Endothelial cell of umbilical vein (primary cell): ENCODE data around the gene PTN. TPM values are rescaled to one million over a fixed set of nuclear protein-coding genes. Genes with fewer than 3 reads are reported as not detected.
"Not testable (repeated sequence)": the region's sequence is repeated elsewhere in the genome, so short reads cannot be mapped to it uniquely, and the experiment has no call there.

ENCODE experiments used
- BruUV-seq: library from RNA; stranded (reverse); fragments of 400-500 nt; replicated peaks from 2 replicates; lab custom pipeline; 2021; lab: Mats Ljungman, UMichigan
- CTCF ChIA-PET: fragments of 300-600, 350-600 bp; sonication (Branson Sonifier 250); formaldehyde crosslinking; loops from one replicate; lab custom pipeline; 2021; ENCODE audit warnings: antibody characterized with exemption, inconsistent platforms; lab: Charles Lee
- POLR2A ChIA-PET: fragments of 300-600, 350-600 bp; sonication (Branson Sonifier 250); formaldehyde crosslinking; loops from one replicate; lab custom pipeline; 2021; ENCODE audit warnings: antibody characterized with exemption, inconsistent platforms; lab: Charles Lee
- DNase-seq: peaks from one replicate; pipeline ENCODE4 v3.0.0-alpha.2; 2011; ENCODE audit warnings: low read depth, low spot score
- FAIRE-seq: peaks from 2 replicates; lab custom pipeline; 2011; peaks lifted over from hg19 to GRCh38; lab: Jason Lieb, UNC
- H2AFZ ChIP-seq: 2 replicates; pipeline ENCODE4 v1.6.0; 2012; ENCODE audit warnings: low read depth, low read length, control low read depth, inconsistent platforms
- H3K27ac ChIP-seq: 2 replicates; pipeline ENCODE4 v1.5.1; 2011; ENCODE audit warnings: low read depth, mild to moderate bottlenecking, control low read depth, low read length, moderate library complexity; ENCODE audit not compliant: insufficient read depth
- H3K27me3 ChIP-seq, 2 experiments: 2 replicates each; pipeline versions ENCODE4 v1.6.0 to v1.6.1; 2011; ENCODE audit warnings: low read length in 2 of 2, mixed read lengths in 1 of 2; ENCODE audit not compliant: control insufficient read depth in 2 of 2, insufficient read depth in 2 of 2
- H3K36me3 ChIP-seq, 2 experiments: 2 replicates in 1 of 2; 3 replicates in 1 of 2; pipeline ENCODE4 v1.5.1; 2011; ENCODE audit warnings: low read length in 2 of 2, mild to moderate bottlenecking in 1 of 2, moderate library complexity in 1 of 2; ENCODE audit not compliant: control insufficient read depth in 2 of 2, insufficient read depth in 2 of 2; ENCODE audit errors: extremely low read depth in 1 of 2
- H3K4me1 ChIP-seq: 3 replicates; pipeline ENCODE4 v1.5.1; 2011; ENCODE audit warnings: mild to moderate bottlenecking, low read length; ENCODE audit not compliant: control insufficient read depth, insufficient read depth; ENCODE audit errors: extremely low read depth
- H3K4me2 ChIP-seq: 2 replicates; pipeline ENCODE4 v1.6.1; 2011; ENCODE audit warnings: low read length, control low read depth, mixed read lengths; ENCODE audit not compliant: insufficient read depth
- H3K4me3 ChIP-seq, 3 experiments: fragments of 200-600 bp in 1 of 3; sonication (generic), shearing (Covaris generic) in 1 of 3; replicated peaks in 1 of 3; 2 replicates each; pipeline ENCODE4 v1.5.1; 2011 to 2016; ENCODE audit warnings: control low read depth in 3 of 3, low read length in 3 of 3, mild to moderate bottlenecking in 2 of 3, inconsistent platforms in 1 of 3, low read depth in 1 of 3, moderate library complexity in 1 of 3; ENCODE audit not compliant: insufficient read depth in 1 of 3
- H3K79me2 ChIP-seq: 2 replicates; pipeline ENCODE4 v1.6.0; 2012; ENCODE audit warnings: low read length, inconsistent platforms; ENCODE audit not compliant: control insufficient read depth, insufficient read depth
- H3K9ac ChIP-seq: replicated peaks from 2 replicates; pipeline ENCODE3; 2011; ENCODE audit warnings: low read length, control low read depth; ENCODE audit not compliant: insufficient read depth; ENCODE audit errors: extremely low read depth
- H3K9me1 ChIP-seq: replicated peaks from 3 replicates; pipeline ENCODE4 v1.6.0; 2011; ENCODE audit warnings: mild to moderate bottlenecking, low read length; ENCODE audit not compliant: control insufficient read depth, insufficient read depth; ENCODE audit errors: extremely low read depth
- H3K9me3 ChIP-seq: replicated peaks from 2 replicates; pipeline ENCODE4 v1.5.1; 2012; ENCODE audit warnings: low read length, inconsistent platforms; ENCODE audit not compliant: control insufficient read depth, insufficient read depth
- H4K20me1 ChIP-seq: replicated peaks from 2 replicates; pipeline ENCODE3; 2011; ENCODE audit warnings: mild to moderate bottlenecking, low read length; ENCODE audit not compliant: control insufficient read depth, insufficient read depth; ENCODE audit errors: extremely low read depth
- EZH2 ChIP-seq: IDR thresholded peaks from 2 replicates; pipeline ENCODE4 v1.6.1; 2012; ENCODE audit warnings: borderline replicate concordance, low read depth, mild to moderate bottlenecking, moderate library complexity, low read length, inconsistent platforms; ENCODE audit not compliant: severe bottlenecking
- FOS ChIP-seq: IDR thresholded peaks from 2 replicates; pipeline ENCODE4 v1.6.1; 2011; ENCODE audit warnings: mild to moderate bottlenecking, low read length, moderate library complexity, borderline replicate concordance; ENCODE audit not compliant: insufficient read depth
- GATA2 ChIP-seq: IDR thresholded peaks from 2 replicates; pipeline ENCODE4 v1.7.0; 2011; ENCODE audit warnings: low read depth, mild to moderate bottlenecking, moderate library complexity, mixed read lengths, low read length; ENCODE audit not compliant: insufficient read length, insufficient read depth
- JUN ChIP-seq: IDR thresholded peaks from 2 replicates; pipeline ENCODE4 v1.6.1; 2011; ENCODE audit warnings: borderline replicate concordance, low read depth; ENCODE audit not compliant: insufficient read length, insufficient read depth
- MYC ChIP-seq: IDR thresholded peaks from one replicate; pipeline ENCODE4 v1.6.1; 2011; ENCODE audit warnings: mild to moderate bottlenecking, low read depth, low read length
- POLR2A ChIP-seq: IDR thresholded peaks from 2 replicates; pipeline ENCODE4 v1.6.1; 2012; ENCODE audit warnings: low read depth, mild to moderate bottlenecking, control low read depth, low read length
- POLR2AphosphoS5 ChIP-seq: IDR thresholded peaks from 2 replicates; pipeline ENCODE4 v1.6.1; 2012; ENCODE audit warnings: low read depth, mild to moderate bottlenecking, control low read depth, low read length, moderate library complexity; ENCODE audit not compliant: insufficient read depth
- dilution Hi-C: fragments of 300-500 bp; cut with MboI; formaldehyde crosslinking; loops from one replicate; pipeline ENCODE4 v1.15.0; 2019; ENCODE audit warnings: low sequenced_read_pairs; ENCODE audit not compliant: extremely low pct_ligation_motif_present
- intact Hi-C: fragments of 100-400 bp; cut with micrococcal nuclease; formaldehyde crosslinking; loops from one replicate; pipeline ENCODE4 v1.10.0; 2022
- polyA plus RNA-seq, 4 experiments: library from polyadenylated mRNA; depleted of rRNA in 3 of 4; stranded (reverse) in 3 of 4; unstranded in 1 of 4; fragments of >200 nt; gene quantifications; 2 replicates each; pipeline versions ENCODE4 v1.2.1 to v1.2.3, GENCODE V29; 2011 to 2012; ENCODE audit warnings: missing spikeins in 1 of 4
- total RNA-seq: library from RNA; stranded (reverse); gene quantifications from 2 replicates; pipeline ENCODE4 v1.2.3, GENCODE V29; 2021
- TF ChIP-seq, protein P1 (sequence below): IDR thresholded peaks from 2 replicates; pipeline ENCODE4 v1.6.1; 2011; ENCODE audit not compliant: insufficient read depth, insufficient read length
- TF ChIP-seq, protein P2 (sequence below), 2 donors: IDR thresholded peaks; 1 replicate in 1 of 2; 2 replicates in 1 of 2; pipeline ENCODE4 v1.5.1; 2011; ENCODE audit warnings: low read length in 2 of 2, mild to moderate bottlenecking in 2 of 2, moderate library complexity in 2 of 2, control low read depth in 1 of 2, inconsistent platforms in 1 of 2, low read depth in 1 of 2; ENCODE audit not compliant: insufficient read depth in 1 of 2; ENCODE audit errors: extremely low read depth in 1 of 2

The PTN gene
- total and polyA plus RNA-seq, 2 donors (not counting 3 experiments of a cell fraction or from before 2014, with no cell fraction given) = 0.07 TPM; not detected in 1

DNA sequence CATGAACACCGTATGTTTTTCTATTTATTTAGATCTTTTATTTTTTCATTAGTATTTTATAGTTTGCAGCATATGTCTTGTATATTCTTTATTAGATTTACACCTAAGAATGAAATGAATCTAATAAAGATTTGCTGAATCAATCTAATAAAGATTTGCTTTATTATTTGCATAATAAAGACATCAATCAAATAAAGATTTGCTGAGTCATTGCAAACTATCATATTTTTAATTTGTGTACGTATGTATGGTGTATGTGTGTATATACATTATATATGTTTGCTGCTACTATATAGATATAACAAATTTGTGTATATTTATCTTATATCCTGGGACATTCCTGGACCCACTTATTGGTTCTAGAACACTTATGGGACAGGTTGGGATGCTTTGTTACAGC, 147.5 kb downstream of the PTN start:
- H3K36me3 ChIP-seq = no peaks in the 10 kb centered on the region
- no peaks in the 10 kb centered on the region for H3K9me1 ChIP-seq
- CTCF ChIA-PET = no interaction called here
- POLR2A ChIA-PET = no interaction called here
- no peaks in the 10 kb centered on the region for H3K79me2 ChIP-seq
- intact Hi-C loops (no loop called here), dilution Hi-C loops (no loop called here)
- H3K27me3 ChIP-seq = no peaks in the 10 kb centered on the region
- BruUV-seq = no TSS peak
- no peaks in the 10 kb centered on the region for H3K9me3 ChIP-seq
- H3K4me2 ChIP-seq = no peak overlapping the region
- FAIRE-seq (no peak), DNase-seq (no peak)
- no peak overlapping the region for H3K4me3 ChIP-seq
- H3K9ac ChIP-seq = no peak overlapping the region
- H4K20me1 ChIP-seq = no peaks in the 10 kb centered on the region
- TF ChIP-seq GATA2 (no peak), EZH2 (no peak), MYC (no peak), POLR2A (no peak), FOS (no peak), POLR2AphosphoS5 (no peak), JUN (no peak)
- TF ChIP-seq, protein P1, sequence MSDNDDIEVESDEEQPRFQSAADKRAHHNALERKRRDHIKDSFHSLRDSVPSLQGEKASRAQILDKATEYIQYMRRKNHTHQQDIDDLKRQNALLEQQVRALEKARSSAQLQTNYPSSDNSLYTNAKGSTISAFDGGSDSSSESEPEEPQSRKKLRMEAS = no peak
- TF ChIP-seq, protein P2, sequence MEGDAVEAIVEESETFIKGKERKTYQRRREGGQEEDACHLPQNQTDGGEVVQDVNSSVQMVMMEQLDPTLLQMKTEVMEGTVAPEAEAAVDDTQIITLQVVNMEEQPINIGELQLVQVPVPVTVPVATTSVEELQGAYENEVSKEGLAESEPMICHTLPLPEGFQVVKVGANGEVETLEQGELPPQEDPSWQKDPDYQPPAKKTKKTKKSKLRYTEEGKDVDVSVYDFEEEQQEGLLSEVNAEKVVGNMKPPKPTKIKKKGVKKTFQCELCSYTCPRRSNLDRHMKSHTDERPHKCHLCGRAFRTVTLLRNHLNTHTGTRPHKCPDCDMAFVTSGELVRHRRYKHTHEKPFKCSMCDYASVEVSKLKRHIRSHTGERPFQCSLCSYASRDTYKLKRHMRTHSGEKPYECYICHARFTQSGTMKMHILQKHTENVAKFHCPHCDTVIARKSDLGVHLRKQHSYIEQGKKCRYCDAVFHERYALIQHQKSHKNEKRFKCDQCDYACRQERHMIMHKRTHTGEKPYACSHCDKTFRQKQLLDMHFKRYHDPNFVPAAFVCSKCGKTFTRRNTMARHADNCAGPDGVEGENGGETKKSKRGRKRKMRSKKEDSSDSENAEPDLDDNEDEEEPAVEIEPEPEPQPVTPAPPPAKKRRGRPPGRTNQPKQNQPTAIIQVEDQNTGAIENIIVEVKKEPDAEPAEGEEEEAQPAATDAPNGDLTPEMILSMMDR (IDR thresholded peaks at IDR 0.05; ENCODE audit: extremely low read depth in 1 of 2, insufficient read depth in 1 of 2, low read depth in 1 of 2, low read length in 2 of 2) = no peak
- no peak overlapping the region for H3K27ac ChIP-seq
- H3K4me1 ChIP-seq = no peaks in the 10 kb centered on the region
- H2AFZ ChIP-seq = no peak overlapping the region

DNA sequence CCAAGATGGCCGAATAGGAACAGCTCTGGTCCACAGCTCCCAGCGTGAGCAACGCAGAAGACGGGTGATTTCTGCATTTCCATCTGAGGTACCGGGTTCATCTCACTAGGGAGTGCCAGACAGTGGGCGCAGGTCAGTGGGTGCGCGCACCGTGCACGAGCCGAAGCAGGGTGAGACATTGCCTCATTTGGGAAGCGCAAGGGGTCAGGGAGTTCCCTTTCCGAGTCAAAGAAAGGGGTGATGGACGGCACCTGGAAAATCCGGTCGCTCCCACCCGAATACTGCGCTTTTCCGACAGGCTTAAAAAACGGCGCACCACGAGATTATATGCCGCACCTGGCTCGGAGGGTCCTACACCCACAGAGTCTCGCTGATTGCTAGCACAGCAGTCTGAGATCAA, 161.9 kb downstream of the PTN start:
- CTCF ChIA-PET, H3K27ac ChIP-seq, H3K9me3 ChIP-seq, intact Hi-C loops, H3K9me1 ChIP-seq, H4K20me1 ChIP-seq, H2AFZ ChIP-seq, H3K9ac ChIP-seq, BruUV-seq, dilution Hi-C loops, H3K27me3 ChIP-seq, H3K4me1 ChIP-seq, FAIRE-seq, H3K4me3 ChIP-seq, POLR2A ChIA-PET, H3K36me3 ChIP-seq, H3K4me2 ChIP-seq, DNase-seq, H3K79me2 ChIP-seq: not testable (repeated sequence)
